Measurements from ENCODE around the gene DNASE1L2.
A peak's percentile ranks its signal among the peaks of the same experiment; 100 is the strongest.

The DNASE1L2 gene

DNA sequence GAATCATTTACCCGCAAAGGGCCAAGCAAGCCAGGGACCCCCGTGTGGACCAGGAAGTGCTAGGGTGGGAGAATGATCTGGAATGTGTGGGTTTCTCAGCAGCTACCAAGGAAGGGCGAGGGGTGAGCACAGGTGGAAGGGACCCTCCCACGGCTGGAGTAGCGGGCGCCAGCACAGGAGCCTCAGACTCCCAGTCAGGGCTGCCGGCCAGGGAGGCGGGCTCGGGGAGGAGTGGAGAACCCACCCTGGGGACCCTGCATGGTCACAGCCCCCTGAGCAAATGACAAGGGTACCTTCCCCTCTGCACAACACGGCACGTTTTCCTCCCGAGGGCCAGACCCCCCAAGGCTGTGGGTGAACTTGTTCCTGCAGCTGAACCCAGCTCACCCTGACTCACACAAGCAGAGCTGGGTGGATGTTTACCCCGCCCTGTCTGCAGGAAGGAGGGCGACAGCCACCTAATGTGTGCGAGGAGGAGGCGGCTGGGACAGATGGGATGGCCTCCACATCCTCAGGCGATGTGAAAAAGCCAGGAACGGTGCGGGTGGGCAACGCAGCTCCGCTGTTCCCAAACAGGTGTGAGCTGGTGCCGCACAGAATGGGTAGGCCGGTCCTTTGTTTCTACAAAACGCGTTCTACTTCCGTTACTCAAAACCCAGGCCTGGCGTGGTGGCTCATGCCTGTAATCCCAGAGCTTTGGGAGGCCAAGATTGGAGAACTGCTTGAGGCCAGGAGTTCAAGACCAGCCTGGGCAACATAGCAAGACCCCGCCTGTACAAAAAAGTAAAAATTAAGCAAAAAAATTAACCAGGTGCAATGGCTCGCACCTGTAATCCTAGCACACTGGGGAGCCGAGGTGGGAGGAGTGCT lies 8.9 kb downstream of the DNASE1L2 start:
- Histone ChIP-seq H4K20me1 (peaks cover 7 to 67% (median 30%) of the 10 kb centered on the region in 11 experiments; a peak in 18 of 22 replicates), H3K4me3 (no peak overlapping the region), H3K27ac (no peak overlapping the region), H3K9me3 (replicated peaks in 1 of 11) (no peaks in the 10 kb centered on the region), H3K9ac (no peak overlapping the region), H3K27me3 (no peaks in the 10 kb centered on the region), H3K4me1 (peaks cover 9 to 28% (median 20%) of the 10 kb centered on the region in 10 experiments), H3K36me3 (peaks cover 46 to 90% (median 72%) of the 10 kb centered on the region in 11 experiments), H3K4me2 (no peak overlapping the region)
- no peak for TF ChIP-seq Cebpa-rat (IDR thresholded peaks at IDR 0.05)

DNA sequence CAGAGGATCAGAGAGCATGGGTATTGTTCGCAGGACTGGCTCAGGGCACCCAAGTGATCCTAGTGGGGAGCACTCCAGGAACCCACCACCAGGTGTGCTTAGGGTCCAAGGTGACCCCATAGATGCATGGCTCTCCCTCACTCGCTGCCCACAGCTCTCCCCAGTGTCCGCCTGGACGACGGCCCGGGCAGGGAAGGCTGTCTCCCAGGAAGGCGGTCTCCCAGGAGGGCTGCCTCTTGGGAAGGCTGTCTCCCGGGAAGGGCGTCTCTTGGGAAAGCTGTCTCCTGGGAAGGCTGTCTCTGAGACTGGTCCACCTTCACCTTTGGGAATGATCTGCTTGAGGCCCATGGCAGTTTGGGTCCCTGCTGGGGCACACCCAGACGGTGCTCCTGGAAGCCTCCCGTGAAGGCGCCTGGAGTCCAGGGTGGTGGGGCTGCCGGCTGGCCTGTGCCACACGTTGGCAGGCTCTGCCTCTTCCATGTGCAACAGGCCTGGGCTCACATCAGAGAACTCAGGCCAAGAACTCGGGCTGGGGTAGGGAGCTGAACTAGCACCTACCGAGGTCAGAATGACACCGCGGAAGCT lies 10.1 kb downstream of the DNASE1L2 start:
- Histone ChIP-seq H3K9ac (peak overlapping the region in 1 of 11 experiments; percentile 13; a peak in 1 of 22 replicates), H3K4me3 (no peak overlapping the region), H3K27me3 (no peaks in the 10 kb centered on the region), H3K27ac (no peak overlapping the region), H3K9me3 (replicated peaks in 1 of 11) (no peaks in the 10 kb centered on the region), H4K20me1 (peaks cover 9 to 61% (median 34%) of the 10 kb centered on the region in 11 experiments; a peak in 18 of 22 replicates), H3K36me3 (peaks cover 46 to 79% (median 70%) of the 10 kb centered on the region in 11 experiments), H3K4me2 (no peak overlapping the region), H3K4me1 (peaks cover 15 to 34% (median 28%) of the 10 kb centered on the region in 10 experiments)
- TF ChIP-seq Cebpa-rat (IDR thresholded peaks at IDR 0.05), result no peak

DNA sequence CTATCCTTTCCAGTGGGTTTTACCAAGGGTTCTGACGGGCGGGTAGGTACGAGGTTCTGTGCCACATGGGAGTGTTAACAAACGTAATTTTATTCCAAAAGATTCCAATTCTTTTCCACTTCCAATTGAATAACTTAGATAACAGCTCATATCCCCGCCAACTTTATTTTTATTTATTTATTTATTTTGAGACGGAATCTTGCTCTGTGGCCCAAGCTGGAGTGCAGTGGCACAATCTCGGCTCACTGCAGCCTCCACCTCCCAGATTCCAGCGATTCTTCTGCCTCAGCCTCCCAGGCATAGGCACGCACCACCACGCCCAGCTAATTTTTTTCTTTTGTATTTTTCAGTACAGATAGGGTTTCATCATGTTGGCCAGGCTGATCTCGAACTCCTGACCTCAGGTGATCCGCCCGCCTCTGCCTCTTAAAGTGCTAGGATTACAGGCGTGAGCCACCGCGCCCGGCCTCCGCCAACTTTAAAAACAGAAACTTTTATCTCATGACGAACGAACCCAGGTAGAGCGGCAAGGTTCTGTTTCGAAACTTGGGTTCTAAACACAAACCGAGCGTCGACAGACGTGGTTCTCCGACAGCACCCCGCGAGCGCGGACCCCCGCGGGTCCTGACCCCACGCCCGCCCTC lies 14.5 kb downstream of the DNASE1L2 start:
- H3K4me3 ChIP-seq, result peak overlapping the region; percentile 68 to 87 (median 74)
- no peaks in the 10 kb centered on the region for H3K9me3 ChIP-seq (replicated peaks in 1 of 11)
- H3K27ac ChIP-seq, result peak overlapping the region; percentile 69 to 91 (median 80); a peak in 21 of 22 replicates
- H3K4me1 ChIP-seq, result peaks cover 25 to 34% (median 30%) of the 10 kb centered on the region in 10 experiments
- H3K36me3 ChIP-seq, result peaks cover 45 to 79% (median 69%) of the 10 kb centered on the region in 11 experiments
- no peak for TF ChIP-seq Cebpa-rat (IDR thresholded peaks at IDR 0.05)
- peak overlapping the region; percentile 71 to 98 (median 89) for H3K4me2 ChIP-seq
- H4K20me1 ChIP-seq, result peaks cover 0 to 67% (median 43%) of the 10 kb centered on the region in 11 experiments; a peak in 21 of 22 replicates
- H3K9ac ChIP-seq, result peak overlapping the region; percentile 80 to 93 (median 88)
- no peaks in the 10 kb centered on the region for H3K27me3 ChIP-seq

DNA sequence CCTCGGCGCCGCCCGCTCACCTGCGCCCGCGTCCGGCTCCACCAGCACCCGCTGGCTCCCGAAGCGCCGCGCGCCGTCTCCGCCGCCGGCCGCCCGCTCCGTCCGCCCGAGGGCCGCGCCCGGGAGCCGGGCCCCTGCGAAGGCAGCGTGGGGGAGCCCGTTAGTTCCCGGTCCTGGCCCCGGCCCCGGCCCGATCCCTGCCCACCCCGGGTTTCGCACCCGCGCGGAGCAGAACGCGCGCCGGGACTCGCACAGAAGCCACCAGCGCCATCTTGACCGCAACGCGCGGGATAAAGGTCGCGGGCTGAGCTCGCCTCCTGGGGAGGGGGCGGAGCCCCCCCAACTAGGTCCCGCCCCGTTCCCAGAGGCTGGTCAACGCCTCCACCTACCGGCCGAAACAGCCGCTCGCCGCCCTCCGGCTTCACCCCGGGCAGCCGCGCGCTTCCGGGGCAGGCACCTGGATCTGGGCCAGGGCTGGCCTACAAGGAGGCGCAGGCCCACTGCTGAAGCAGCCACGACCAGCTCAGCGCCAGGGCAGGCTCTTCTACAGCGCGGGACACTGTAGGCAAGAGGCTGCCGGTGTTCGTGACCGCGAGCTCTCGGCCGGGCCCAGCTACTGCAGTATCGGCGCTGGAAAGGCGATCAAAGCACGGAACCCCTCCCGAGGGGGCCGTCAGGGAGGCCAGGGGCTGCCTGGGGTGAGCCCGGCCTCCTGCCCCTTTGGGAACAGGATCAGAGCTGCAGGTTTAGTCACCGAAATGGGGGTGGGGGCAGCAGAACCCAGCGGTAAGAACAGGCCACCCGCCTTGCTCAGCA lies 15.3 kb downstream of the DNASE1L2 start, which contains the start of gene ECI1:
TSS of gene ECI1 (minus strand) at position 292 of the 816 bp plus-strand sequence. CDS start at position 271, 21 bp downstream.
- Histone ChIP-seq H3K9me3 (replicated peaks in 1 of 11) (no peaks in the 10 kb centered on the region), H3K9ac (peak within 1 kb of the TSS; percentile 80 to 93 (median 88)), H4K20me1 (peaks cover 4 to 68% (median 50%) of the 10 kb centered on the region in 11 experiments; a peak in 21 of 22 replicates), H3K4me1 (peaks cover 25 to 34% (median 30%) of the 10 kb centered on the region in 10 experiments), H3K4me3 (peak within 1 kb of the TSS; percentile 68 to 87 (median 74)), H3K36me3 (peaks cover 45 to 79% (median 69%) of the 10 kb centered on the region in 11 experiments), H3K4me2 (peak within 1 kb of the TSS; percentile 71 to 98 (median 89)), H3K27me3 (no peaks in the 10 kb centered on the region), H3K27ac (peak within 1 kb of the TSS; percentile 69 to 91 (median 80); a peak in 21 of 22 replicates)
- no peak for TF ChIP-seq Cebpa-rat (IDR thresholded peaks at IDR 0.05)

DNA sequence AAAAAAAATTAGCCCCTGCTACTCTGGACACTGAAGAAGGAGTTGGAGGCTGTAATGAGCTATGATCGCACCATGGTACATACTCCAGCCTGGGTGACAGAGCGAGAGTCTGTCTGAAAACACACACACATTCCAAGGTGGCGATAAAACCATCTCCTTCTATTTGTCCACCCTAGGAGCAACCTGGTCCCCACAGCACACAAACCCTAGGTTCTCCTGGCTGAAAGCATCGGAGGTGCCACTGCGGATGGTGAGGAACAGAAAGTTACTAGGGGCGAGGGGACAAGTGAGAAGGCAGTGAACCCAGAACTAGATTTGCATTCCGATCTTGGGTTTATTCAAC lies 16.5 kb downstream of the DNASE1L2 start:
- no peak for TF ChIP-seq Cebpa-rat (IDR thresholded peaks at IDR 0.05)
- Histone ChIP-seq H3K4me1 (peaks cover 25 to 34% (median 30%) of the 10 kb centered on the region in 10 experiments), H3K9me3 (replicated peaks in 1 of 11) (no peaks in the 10 kb centered on the region), H3K27me3 (no peaks in the 10 kb centered on the region), H3K4me3 (no peak overlapping the region), H4K20me1 (peaks cover 17 to 76% (median 63%) of the 10 kb centered on the region in 11 experiments; a peak in 21 of 22 replicates), H3K36me3 (peaks cover 54 to 79% (median 73%) of the 10 kb centered on the region in 11 experiments), H3K9ac (0 out of 22 replicates have a peak overlapping the region, but pooled peaks of 5 of the 11 experiments have one; percentile 26 to 92 (median 82)), H3K4me2 (peak overlapping the region in 4 of 11 experiments; percentile 71 to 96 (median 82); a peak in 5 of 22 replicates), H3K27ac (peak overlapping the region in 1 of 11 experiments; percentile 80; a peak in 1 of 22 replicates)

DNA sequence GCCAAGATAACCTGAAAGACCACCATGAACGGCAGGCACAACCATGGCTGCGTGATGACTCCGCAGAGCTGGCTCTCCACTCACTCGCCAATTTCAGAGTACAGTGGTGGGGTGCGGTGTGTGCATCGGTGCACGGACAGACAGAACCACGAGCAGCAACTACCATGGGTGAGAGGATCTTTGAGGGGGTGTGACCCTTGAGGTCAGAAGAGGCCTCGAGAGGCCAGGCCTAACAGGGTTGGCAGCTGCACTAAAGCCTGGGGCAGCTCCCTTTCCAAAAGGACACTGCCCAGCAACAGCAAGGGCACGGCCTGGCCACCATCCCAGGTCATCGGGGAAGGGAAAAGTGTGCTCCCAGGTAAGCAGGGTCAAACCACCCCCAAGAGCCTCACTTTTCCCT lies 17.0 kb downstream of the DNASE1L2 start:
- TF ChIP-seq Cebpa-rat (IDR thresholded peaks at IDR 0.05), result no peak
- no peak overlapping the region for H3K4me3 ChIP-seq
- H4K20me1 ChIP-seq, result peaks cover 19 to 81% (median 68%) of the 10 kb centered on the region in 11 experiments; a peak in 21 of 22 replicates
- no peaks in the 10 kb centered on the region for H3K9me3 ChIP-seq (replicated peaks in 1 of 11)
- H3K27ac ChIP-seq, result no peak overlapping the region
- H3K36me3 ChIP-seq, result peaks cover 59 to 79% (median 74%) of the 10 kb centered on the region in 11 experiments
- H3K4me2 ChIP-seq, result no peak overlapping the region
- peaks cover 25 to 34% (median 30%) of the 10 kb centered on the region in 10 experiments for H3K4me1 ChIP-seq
- no peak overlapping the region for H3K9ac ChIP-seq
- no peaks in the 10 kb centered on the region for H3K27me3 ChIP-seq

DNA sequence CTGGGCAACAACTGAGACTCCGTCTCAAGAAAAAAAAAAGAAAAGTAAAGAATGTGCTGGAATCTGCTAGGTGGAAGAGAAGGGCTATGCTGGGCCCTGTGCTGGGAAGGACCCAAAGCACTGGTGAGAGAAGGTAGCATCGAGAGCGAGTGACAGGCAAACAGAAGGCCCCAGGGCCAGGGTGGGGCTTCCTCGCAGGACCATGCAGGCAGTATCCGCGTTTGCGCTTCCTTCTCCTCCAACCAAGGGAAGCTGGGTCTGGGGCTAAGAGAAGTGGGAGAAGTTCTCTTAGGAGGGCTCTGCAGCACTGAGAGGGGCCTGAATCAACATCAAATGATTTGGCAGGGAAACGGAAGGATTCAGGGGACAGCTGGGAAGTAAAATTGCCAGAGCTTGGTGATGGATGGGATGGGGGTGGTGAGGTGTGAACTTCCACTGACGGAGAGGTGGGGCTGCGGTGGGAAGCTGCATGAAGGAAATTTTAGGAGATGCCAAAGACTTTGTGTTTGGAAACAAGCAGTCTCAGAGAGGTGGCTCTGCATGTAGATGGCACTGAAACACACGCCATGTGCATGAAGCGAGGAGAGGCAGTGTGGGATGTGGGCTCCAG lies 20.4 kb downstream of the DNASE1L2 start:
- Histone ChIP-seq H3K36me3 (peaks cover 93 to 100% (median 98%) of the 10 kb centered on the region in 11 experiments), H3K9me3 (replicated peaks in 1 of 11) (no peaks in the 10 kb centered on the region), H3K27ac (no peak overlapping the region), H3K4me3 (no peak overlapping the region), H4K20me1 (peaks cover 25 to 100% (median 97%) of the 10 kb centered on the region in 11 experiments; a peak in 21 of 22 replicates), H3K4me2 (no peak overlapping the region), H3K9ac (peak overlapping the region in 3 of 11 experiments; percentile 12 to 30 (median 16); a peak in 2 of 22 replicates), H3K4me1 (peaks cover 8 to 18% (median 12%) of the 10 kb centered on the region in 10 experiments), H3K27me3 (no peaks in the 10 kb centered on the region)
- TF ChIP-seq Cebpa-rat (IDR thresholded peaks at IDR 0.05), result no peak
